Naive B cell (primary cell): ENCODE results near the gene DMD. TPM values are rescaled to one million over a fixed set of nuclear protein-coding genes. Genes with fewer than 3 reads are reported as not detected.

Experiments used
- ATAC-seq, 2 donors: fragments of 150-1000 bp; cut with Tn5 transposase; 2 replicates each; pipeline ENCODE4 v1.10.0; 2021; ENCODE audit warnings: low read depth in 2 of 2, mild to moderate bottlenecking in 2 of 2, moderate library complexity in 2 of 2
- DNase-seq: peaks from one replicate; pipeline ENCODE4 v3.0.0; 2022
- H3K27ac Mint-ChIP-seq, 6 donors: one replicate each; pipeline ENCODE4 v1.8.0; 2020 to 2022; ENCODE audit warnings: mild to moderate bottlenecking in 6 of 6, mixed read lengths in 6 of 6, moderate library complexity in 5 of 6, inconsistent platforms in 2 of 6
- H3K27me3 Mint-ChIP-seq, 3 donors: one replicate each; pipeline ENCODE4 v1.8.0; 2021 to 2022; ENCODE audit warnings: mixed read lengths in 3 of 3, mild to moderate bottlenecking in 1 of 3
- H3K36me3 Mint-ChIP-seq, 2 donors: one replicate each; pipeline ENCODE4 v1.8.0; 2020 to 2022; ENCODE audit warnings: mixed read lengths in 2 of 2, inconsistent platforms in 1 of 2, mild to moderate bottlenecking in 1 of 2
- H3K4me1 Mint-ChIP-seq, 3 donors: one replicate each; pipeline ENCODE4 v1.8.0; 2020 to 2022; ENCODE audit warnings: mixed read lengths in 3 of 3, inconsistent platforms in 1 of 3, mild to moderate bottlenecking in 1 of 3, moderate library complexity in 1 of 3
- H3K4me3 Mint-ChIP-seq, 8 donors: one replicate each; pipeline ENCODE4 v1.8.0; 2020 to 2022; ENCODE audit warnings: mild to moderate bottlenecking in 8 of 8, mixed read lengths in 8 of 8, moderate library complexity in 8 of 8, inconsistent platforms in 2 of 8
- H3K9me3 Mint-ChIP-seq, 7 donors: one replicate each; pipeline ENCODE4 v1.8.0; 2020 to 2022; ENCODE audit warnings: mixed read lengths in 7 of 7, mild to moderate bottlenecking in 5 of 7, inconsistent platforms in 2 of 7, moderate library complexity in 1 of 7
- polyA plus RNA-seq, 6 donors: library from polyadenylated mRNA; unstranded; fragments of 300-500 nt; fragmentation: Illumina TruSeq; gene quantifications; one replicate each; pipeline ENCODE4 v1.2.3, GENCODE V29; 2021; ENCODE audit warnings: low read depth in 6 of 6

The DMD gene
- polyA plus RNA-seq, 6 donors from 2014 or later, result 1.00 to 5.0 (median 1.9) TPM

DNA sequence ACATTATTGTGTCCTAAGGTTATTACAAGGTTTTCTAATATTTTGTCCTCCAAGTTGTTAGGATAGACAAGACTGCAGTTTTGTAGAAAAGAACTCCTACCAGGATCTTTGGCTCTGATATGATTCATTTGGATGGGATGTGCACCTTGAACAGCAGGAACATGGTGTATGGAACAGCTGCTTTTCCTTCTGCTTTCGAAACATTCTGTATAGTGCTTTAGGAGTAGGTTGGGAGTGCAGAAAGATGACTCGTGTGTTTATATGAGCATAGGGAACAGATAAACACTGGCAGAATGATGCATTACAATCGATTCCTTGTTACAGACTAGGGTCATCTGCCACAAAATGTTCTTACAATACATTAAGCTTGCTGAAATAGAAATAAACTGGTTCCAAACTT, 790.1 kb downstream of the DMD start:
- ATAC-seq, result no peak
- no peaks in the 10 kb centered on the region for H3K36me3 Mint-ChIP-seq
- H3K27ac Mint-ChIP-seq, result no peak overlapping the region

DNA sequence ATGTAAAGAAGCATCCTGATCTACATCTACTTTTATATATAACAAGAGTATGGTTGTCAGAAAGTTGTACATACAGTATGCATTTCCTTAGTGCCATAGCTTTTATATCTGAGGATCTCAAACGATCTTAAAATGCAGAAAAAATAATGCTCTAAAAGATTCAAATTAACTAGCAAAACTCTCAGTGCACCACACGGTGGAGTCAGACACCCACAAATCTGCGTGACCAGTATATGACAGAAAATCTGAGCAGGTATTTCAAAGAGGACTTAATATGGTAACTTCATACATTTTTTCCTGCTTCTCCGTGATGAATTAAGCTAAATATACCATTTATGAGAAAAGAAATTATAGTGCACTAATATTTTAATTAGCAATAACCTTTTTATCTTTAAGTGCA, 803.0 kb downstream of the DMD start:
- Mint-ChIP-seq H3K4me1 (no peaks in the 10 kb centered on the region), H3K27me3 (no peaks in the 10 kb centered on the region), H3K4me3 (no peak overlapping the region), H3K27ac (no peak overlapping the region), H3K36me3 (no peaks in the 10 kb centered on the region), H3K9me3 (no peaks in the 10 kb centered on the region)
- ATAC-seq (no peak), DNase-seq (peak; percentile 37)

More for the DNA sequence above, 790.1 kb downstream of the DMD start:
- no peak for DNase-seq
- Mint-ChIP-seq H3K27me3 (peaks cover 0 to 17% (median 5%) of the 10 kb centered on the region in 3 donors), H3K9me3 (no peaks in the 10 kb centered on the region), H3K4me1 (no peaks in the 10 kb centered on the region), H3K4me3 (no peak overlapping the region)

DNA sequence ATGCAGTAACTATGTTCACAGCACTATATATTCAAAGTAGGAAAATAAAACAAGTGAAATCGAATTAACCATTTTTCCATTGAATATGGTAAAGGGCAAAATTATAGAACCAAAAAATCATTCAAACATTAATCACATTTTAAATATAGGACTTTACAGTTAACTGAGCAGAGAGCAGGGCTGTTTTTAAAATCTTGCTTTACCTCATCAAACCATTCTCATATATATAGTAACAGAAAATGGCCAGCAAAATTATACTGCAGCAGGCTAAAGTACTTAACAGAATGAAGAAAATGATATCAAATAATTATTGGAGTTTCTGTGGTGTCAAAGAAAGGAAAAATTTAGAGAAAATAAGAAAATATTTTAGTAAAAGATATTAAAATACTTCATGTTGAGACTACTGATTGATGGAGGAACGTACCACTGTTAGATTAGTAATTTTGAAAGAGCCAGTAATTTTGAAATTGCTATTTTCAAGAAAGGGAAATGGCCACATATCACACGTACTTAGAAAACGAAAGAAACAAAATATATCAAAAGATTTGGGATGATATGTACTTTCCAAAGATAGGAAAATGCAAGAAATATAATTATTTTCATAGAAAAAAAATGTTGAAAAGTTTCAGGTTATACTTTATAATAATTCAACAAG, 813.7 kb downstream of the DMD start:
- H3K36me3 Mint-ChIP-seq, result no peaks in the 10 kb centered on the region
- no peak overlapping the region for H3K4me3 Mint-ChIP-seq
- peaks cover 0 to 2% (median 0%) of the 10 kb centered on the region in 7 donors for H3K9me3 Mint-ChIP-seq
- no peak overlapping the region for H3K27ac Mint-ChIP-seq
- no peaks in the 10 kb centered on the region for H3K4me1 Mint-ChIP-seq
- DNase-seq, result no peak
- no peak for ATAC-seq
- H3K27me3 Mint-ChIP-seq, result peaks cover 0 to 8% (median 3%) of the 10 kb centered on the region in 3 donors

DNA sequence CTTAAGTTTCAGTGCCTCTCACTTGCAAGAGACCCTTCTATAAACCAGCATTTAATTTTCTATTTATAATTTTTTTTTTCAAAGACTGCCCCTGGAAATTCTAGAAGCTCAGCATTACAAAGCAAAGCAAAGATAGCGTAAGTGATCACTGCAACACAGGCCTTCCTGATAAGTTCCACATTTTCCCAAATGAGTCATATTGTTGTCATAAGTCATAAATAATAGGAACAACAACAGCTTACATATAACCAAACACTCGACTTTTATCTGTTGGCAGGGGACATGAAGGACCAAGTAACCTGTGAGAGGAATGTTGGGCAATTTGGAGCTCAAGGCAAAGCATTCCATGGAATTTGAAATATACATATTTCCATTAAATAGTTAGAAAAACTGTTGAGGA, 815.5 kb downstream of the DMD start:
- Mint-ChIP-seq H3K4me3 (no peak overlapping the region), H3K27me3 (peaks cover 0 to 14% (median 3%) of the 10 kb centered on the region in 3 donors), H3K9me3 (peaks cover 0 to 2% (median 0%) of the 10 kb centered on the region in 7 donors), H3K27ac (no peak overlapping the region), H3K36me3 (no peaks in the 10 kb centered on the region), H3K4me1 (no peaks in the 10 kb centered on the region)
- DNase-seq (no peak), ATAC-seq (no peak)

DNA sequence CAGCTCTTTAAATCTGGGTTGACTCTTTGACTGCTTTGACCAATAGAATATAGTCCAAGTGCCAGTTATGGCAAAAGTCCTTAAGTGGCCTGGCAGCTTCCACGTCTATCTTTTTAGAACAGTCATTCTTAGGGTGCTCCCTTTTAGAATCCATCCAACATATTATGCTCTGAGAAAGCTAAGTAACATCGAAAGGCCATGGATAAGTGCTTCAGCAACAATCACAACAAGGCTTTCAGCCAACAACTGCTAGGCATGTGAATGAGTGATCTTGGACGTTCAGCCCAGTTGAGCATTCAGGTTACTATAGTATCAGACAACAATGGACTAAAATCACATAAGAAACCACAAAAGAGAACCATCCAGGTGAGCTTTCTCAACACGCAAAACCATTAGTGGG, 818.7 kb downstream of the DMD start:
- H3K4me1 Mint-ChIP-seq, result no peaks in the 10 kb centered on the region
- H3K36me3 Mint-ChIP-seq, result no peaks in the 10 kb centered on the region
- DNase-seq (no peak), ATAC-seq (no peak)
- H3K27me3 Mint-ChIP-seq, result peaks cover 0 to 14% (median 3%) of the 10 kb centered on the region in 3 donors
- no peak overlapping the region for H3K4me3 Mint-ChIP-seq
- peaks cover 0 to 2% (median 0%) of the 10 kb centered on the region in 7 donors for H3K9me3 Mint-ChIP-seq
- H3K27ac Mint-ChIP-seq, result no peak overlapping the region

DNA sequence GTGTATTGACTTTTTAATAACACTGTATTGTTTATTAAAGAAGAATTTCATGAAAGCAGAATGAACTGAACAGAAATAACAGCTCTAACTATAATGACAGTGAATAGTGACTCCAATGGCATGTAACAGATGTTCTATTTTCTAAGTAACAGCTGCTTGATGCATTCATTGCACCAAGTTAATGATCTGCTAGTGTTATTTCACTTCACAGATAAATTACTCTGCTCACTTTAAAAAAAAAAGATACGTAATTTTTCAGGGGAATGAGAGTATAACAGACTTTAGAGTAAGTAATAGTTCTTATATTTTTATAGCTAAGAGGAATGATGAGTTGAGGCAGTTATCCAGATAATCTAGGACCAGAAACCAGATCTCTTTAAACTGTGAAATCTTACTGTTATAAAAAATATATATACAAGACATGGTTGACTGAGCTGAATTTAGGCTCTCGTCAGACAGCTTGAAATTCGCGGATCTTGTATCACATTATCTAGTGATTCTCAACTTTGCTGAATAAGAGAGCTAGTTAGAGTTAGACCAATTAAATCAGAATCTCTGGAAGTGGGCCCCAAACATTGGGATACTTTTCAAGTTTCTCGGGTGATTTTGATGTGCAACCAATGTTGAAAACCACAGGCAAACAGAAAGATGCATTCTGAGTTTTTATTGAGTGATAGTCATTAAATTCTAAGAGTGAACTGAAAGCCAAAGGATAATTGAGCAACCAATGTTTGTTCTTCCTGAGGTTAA, 840.7 kb downstream of the DMD start:
- no peak overlapping the region for H3K27ac Mint-ChIP-seq
- no peak for ATAC-seq
- H3K9me3 Mint-ChIP-seq, result no peaks in the 10 kb centered on the region
- H3K27me3 Mint-ChIP-seq, result no peaks in the 10 kb centered on the region
- H3K4me1 Mint-ChIP-seq, result no peaks in the 10 kb centered on the region
- DNase-seq, result no peak
- no peak overlapping the region for H3K4me3 Mint-ChIP-seq
- no peaks in the 10 kb centered on the region for H3K36me3 Mint-ChIP-seq

DNA sequence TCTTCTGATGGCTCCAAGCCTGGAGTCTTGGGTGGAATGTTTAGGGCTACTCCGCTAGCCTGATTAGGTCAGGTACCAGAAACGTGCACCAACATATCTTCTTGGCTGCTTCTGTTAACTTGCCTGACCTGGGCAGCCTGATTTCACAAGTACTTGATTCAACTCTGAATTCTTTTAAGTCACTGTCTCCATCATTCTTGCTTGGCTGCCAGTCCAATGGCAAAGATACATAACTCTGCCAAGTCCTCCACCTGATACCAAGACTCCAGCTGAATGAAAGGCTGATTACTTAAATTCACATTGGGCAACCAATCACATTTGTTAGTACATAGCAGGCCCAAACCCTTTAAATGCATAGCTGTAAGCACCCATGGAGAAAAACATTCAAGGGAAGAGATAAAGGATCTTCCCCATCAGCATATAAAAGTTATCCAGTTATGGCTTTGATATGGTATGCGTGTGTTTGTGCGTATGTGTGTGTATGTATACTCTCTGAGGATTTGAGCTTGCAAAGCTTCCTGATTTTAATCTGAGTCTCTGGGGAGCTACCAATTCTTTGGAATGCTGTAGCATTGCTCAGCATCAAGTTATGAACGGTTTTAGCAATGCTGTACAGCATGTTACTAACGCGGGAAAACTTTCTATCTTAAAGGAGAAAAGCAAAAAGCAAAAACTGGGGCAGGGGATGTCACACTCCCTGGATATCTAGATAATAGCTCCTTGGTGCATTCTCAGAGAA, 917.2 kb downstream of the DMD start:
- Mint-ChIP-seq H3K4me3 (no peak overlapping the region), H3K36me3 (no peaks in the 10 kb centered on the region), H3K4me1 (no peaks in the 10 kb centered on the region), H3K9me3 (peaks cover 0 to 9% (median 0%) of the 10 kb centered on the region in 7 donors), H3K27ac (no peak overlapping the region), H3K27me3 (peaks cover 0 to 3% (median 0%) of the 10 kb centered on the region in 3 donors)
- no peak for ATAC-seq
- no peak for DNase-seq

DNA sequence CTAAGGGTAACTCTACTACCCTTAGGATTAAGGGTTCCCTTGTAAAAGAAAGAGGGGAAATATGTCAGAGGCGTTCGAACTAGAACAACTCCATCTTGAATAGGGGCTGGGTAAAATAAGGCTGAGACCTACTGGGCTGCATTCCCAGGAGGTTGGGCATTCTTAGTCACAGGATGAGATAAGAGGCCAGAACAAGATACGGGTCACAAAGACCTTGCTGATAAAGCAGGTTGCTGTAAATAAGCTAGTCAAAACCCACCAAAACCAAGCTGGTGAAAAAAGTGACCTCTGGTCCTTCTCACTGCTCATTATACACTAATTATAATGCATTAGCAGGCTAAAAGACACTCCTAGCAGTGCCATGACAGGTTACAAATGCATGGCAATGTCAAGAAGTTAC, 922.0 kb downstream of the DMD start:
- Mint-ChIP-seq H3K4me3 (no peak overlapping the region), H3K36me3 (no peaks in the 10 kb centered on the region), H3K27me3 (peaks cover 0 to 3% (median 0%) of the 10 kb centered on the region in 3 donors), H3K9me3 (peaks cover 0 to 2% (median 0%) of the 10 kb centered on the region in 7 donors), H3K27ac (no peak overlapping the region), H3K4me1 (no peaks in the 10 kb centered on the region)
- DNase-seq (no peak), ATAC-seq (no peak)

DNA sequence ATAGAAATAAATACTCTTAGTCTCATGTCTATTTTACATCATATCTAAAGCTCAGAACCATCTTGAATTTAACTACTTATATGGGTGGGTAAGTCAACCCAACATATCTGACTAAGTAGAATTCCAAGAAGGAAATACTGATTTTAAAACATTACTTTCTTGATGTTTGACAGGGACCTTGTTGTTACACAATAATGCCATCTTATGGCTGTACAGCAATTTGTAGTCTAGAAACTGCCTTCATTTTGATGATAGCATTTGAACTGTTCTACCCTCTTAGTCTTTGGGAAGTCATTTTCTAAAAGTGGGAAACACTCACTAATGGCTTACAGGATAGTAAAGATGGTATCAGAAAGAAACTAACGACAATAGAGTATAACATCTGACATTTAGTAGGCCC, 929.5 kb downstream of the DMD start:
- no peak for ATAC-seq
- H3K9me3 Mint-ChIP-seq, result peaks cover 0 to 6% (median 2%) of the 10 kb centered on the region in 7 donors

DNA sequence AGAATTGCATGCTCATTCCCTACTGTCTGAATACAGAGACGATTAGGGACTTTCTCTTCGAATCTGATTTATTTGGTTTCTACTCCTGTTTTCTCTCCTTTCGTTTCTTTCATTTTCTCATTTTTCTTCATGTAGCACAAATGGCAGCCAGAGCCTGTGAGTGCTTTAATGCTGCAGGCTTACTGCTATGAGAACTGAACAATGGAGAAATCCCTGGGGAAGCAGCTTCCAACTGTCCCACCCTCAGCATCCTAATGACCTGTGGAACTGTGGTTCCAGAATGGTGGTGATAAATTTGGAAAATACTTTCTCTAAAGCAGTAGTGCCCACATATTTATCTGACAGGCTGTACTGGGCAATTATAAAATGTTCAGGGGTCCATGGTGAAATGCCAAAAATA, 930.4 kb downstream of the DMD start:
- no peaks in the 10 kb centered on the region for H3K27me3 Mint-ChIP-seq
- H3K4me1 Mint-ChIP-seq, result no peaks in the 10 kb centered on the region
- no peaks in the 10 kb centered on the region for H3K36me3 Mint-ChIP-seq
- H3K4me3 Mint-ChIP-seq, result no peak overlapping the region
- ATAC-seq, result no peak
- H3K27ac Mint-ChIP-seq, result no peak overlapping the region
- peaks cover 0 to 6% (median 2%) of the 10 kb centered on the region in 7 donors for H3K9me3 Mint-ChIP-seq
- no peak for DNase-seq

More for the DNA sequence above, 929.5 kb downstream of the DMD start:
- no peak overlapping the region for H3K27ac Mint-ChIP-seq
- H3K36me3 Mint-ChIP-seq, result no peaks in the 10 kb centered on the region
- no peaks in the 10 kb centered on the region for H3K27me3 Mint-ChIP-seq
- DNase-seq, result no peak
- no peaks in the 10 kb centered on the region for H3K4me1 Mint-ChIP-seq
- H3K4me3 Mint-ChIP-seq, result no peak overlapping the region

DNA sequence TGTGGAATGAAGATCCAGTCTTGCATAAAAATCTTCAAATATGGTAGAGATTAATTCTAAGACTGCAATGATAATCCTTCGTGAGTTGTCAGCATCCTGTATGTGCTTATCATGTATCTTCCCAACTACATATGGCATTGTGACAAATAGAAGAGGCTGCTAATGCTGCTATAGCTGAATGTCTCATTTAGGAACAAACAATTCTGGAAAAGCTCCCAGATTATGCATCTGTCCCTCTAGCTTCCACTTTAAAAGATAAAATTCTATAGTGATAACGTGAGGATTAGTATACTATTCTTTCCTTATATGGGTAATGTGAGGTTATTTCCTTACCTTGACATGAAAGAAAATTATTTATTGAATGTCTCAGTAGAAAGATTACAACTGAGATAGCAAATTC, 930.9 kb downstream of the DMD start:
- ATAC-seq, result no peak
- Mint-ChIP-seq H3K9me3 (peaks cover 0 to 6% (median 2%) of the 10 kb centered on the region in 7 donors), H3K4me1 (no peaks in the 10 kb centered on the region), H3K4me3 (no peak overlapping the region), H3K27me3 (no peaks in the 10 kb centered on the region), H3K27ac (no peak overlapping the region), H3K36me3 (no peaks in the 10 kb centered on the region)
- no peak for DNase-seq

DNA sequence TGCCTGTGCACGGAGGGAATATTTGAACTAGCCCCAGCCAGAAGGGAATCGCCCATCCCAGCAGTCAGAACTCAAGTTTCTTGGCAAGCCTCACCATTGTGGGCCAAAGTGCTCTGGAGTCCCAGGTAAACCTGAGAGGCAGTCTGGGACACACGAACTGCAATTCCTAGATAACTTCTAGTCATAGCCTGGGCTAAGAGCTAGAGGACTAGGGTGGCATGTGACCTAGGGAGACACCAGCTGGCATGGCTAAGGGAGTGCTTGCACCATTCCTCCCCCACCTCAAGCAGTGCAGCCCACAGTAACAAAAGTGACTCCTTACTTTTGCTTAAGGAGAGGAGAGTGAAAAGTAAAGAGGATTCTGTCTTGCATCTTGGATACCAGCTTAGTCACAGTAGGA, 935.2 kb downstream of the DMD start:
- ATAC-seq (no peak), DNase-seq (no peak)
- Mint-ChIP-seq H3K9me3 (peaks cover 0 to 11% (median 3%) of the 10 kb centered on the region in 7 donors), H3K4me3 (no peak overlapping the region), H3K27ac (no peak overlapping the region), H3K36me3 (no peaks in the 10 kb centered on the region), H3K27me3 (no peaks in the 10 kb centered on the region), H3K4me1 (no peaks in the 10 kb centered on the region)

DNA sequence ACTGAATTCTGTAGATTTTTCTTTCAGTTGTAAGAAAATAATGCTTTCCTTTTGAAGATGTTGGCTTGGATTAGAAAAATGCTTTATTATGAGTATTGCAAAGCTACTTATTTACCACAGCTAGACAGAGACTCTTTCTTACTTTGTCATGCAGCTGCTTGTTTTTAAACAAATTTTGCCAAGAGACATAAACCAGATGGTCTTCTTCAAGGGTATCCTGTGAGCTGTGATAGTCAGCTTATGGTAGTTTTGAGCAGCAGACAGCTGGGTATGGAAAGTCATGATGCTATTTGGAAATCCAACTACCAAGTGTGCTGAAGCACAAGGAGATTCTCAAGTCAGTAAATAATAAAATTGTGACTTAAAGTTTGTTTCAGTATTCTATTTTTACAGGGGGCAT, 941.5 kb downstream of the DMD start:
- Mint-ChIP-seq H3K9me3 (peaks cover 0 to 22% (median 9%) of the 10 kb centered on the region in 7 donors), H3K4me3 (no peak overlapping the region), H3K36me3 (no peaks in the 10 kb centered on the region), H3K27ac (no peak overlapping the region), H3K4me1 (no peaks in the 10 kb centered on the region), H3K27me3 (no peaks in the 10 kb centered on the region)
- no peak for ATAC-seq
- no peak for DNase-seq

DNA sequence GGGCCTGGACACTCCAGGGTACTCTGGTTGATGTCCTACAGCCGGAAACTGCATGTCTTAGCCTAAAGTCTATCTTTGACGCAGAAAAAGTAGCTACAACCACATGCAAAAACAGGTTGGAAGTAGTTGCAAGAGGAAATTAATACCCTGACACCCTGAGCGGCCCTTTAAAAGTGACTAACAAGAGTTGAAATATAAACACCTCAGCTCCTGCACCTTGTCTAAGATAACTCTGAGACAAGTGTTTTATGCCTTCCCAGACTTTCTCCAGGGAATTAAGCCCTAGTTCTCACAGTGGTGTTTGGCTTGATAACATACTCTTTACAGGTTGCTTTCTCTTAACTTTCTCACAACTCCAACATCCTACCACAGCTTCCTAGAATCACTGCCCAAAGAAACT, 943.1 kb downstream of the DMD start:
- no peaks in the 10 kb centered on the region for H3K36me3 Mint-ChIP-seq
- peaks cover 0 to 34% (median 17%) of the 10 kb centered on the region in 7 donors for H3K9me3 Mint-ChIP-seq
- ATAC-seq (no peak), DNase-seq (no peak)
- H3K27me3 Mint-ChIP-seq, result no peaks in the 10 kb centered on the region
- no peak overlapping the region for H3K4me3 Mint-ChIP-seq
- H3K4me1 Mint-ChIP-seq, result no peaks in the 10 kb centered on the region
- no peak overlapping the region for H3K27ac Mint-ChIP-seq
